ENCODE measurements around the gene BPIFB3. TPM values are rescaled to one million over a fixed set of nuclear protein-coding genes. Genes with fewer than 3 reads are reported as not detected.

The BPIFB3 gene
- total and polyA plus RNA-seq, 2 of the 13 experiments (the other 11 are each of a cell fraction or from before 2014, with no cell fraction given): 0.09 TPM; not detected in 1

DNA sequence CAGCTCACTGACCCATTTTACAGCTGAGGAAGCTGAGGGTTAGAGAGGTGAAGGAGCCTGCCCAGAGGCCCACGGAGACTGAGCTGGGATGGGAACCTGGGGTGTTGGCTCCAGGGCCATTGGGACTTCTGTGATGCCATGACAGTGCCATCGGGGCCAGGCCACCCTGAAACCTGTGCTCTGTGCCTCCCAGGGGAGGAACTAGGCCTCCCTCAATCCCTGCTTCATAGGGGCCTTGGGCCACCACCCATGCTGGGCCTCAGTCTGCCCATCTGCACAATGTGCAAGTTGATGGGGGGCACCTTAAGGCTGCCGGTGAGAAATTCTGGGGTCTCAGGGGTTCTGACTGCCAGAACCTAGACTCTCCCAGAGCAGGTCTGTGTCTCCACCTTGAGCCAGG lies 50.6 kb downstream of the BPIFB3 start:
- Histone ChIP-seq H3K4me3 (replicated peaks in 1 of 3; ENCODE audit: insufficient read depth in 1 of 3, low read depth in 2 of 3, low read length in 3 of 3) (no peak overlapping the region), H3K36me3 (replicated peaks in 1 of 2; ENCODE audit: control insufficient read depth in 1 of 2, insufficient read depth in 2 of 2, low read length in 2 of 2) (no peaks in the 10 kb centered on the region), H2AFZ (ENCODE audit: low read length) (no peak overlapping the region), H3K79me2 (ENCODE audit: insufficient read depth, low read length) (no peaks in the 10 kb centered on the region), H3K27ac (ENCODE audit: extremely low read length, insufficient read depth, low read length) (no peak overlapping the region), H3K27me3 (ENCODE audit: control insufficient read depth in 1 of 2, insufficient read depth in 2 of 2, low read length in 2 of 2) (peaks cover 2 to 3% of the 10 kb centered on the region in 2 experiments; a peak in 2 of 5 replicates), H4K20me1 (ENCODE audit: insufficient read depth, low read length) (no peaks in the 10 kb centered on the region), H3K9me3 (ENCODE audit: low read length) (no peaks in the 10 kb centered on the region), H3K4me1 (ENCODE audit: insufficient read depth, low read length) (peaks cover 18% of the 10 kb centered on the region), H3K4me2 (ENCODE audit: low read depth, low read length) (no peak overlapping the region), H3K9ac (ENCODE audit: insufficient read depth, low read depth, low read length) (no peak overlapping the region)
- BruUV-seq (replicated peaks): no TSS peak
- intact Hi-C loops (cut with micrococcal nuclease; ENCODE audit: unreplicated experiment): no loop called here
- in situ Hi-C loops (cut with HindIII; ENCODE audit: extremely low pct_ligation_motif_present, low pct_unique_long_range_greater_than_20kb): no loop called here
- FAIRE-seq: no peak
- POLR2A ChIA-PET: no interaction called here
- no peak for ATAC-seq
- CTCF ChIA-PET (ENCODE audit: low intra/inter-chr PET ratio, low total read pairs): no interaction called here
- DNase-seq (ENCODE audit: low spot score): no peak
- 33% methylated on average over 2 of the region's 3 CpGs for WGBS (ENCODE audit: low lambda C conversion rate)
- TF ChIP-seq ZNF496 (CRISPR knock-in tag; IDR thresholded peaks at IDR 0.05; ENCODE audit: insufficient replicate concordance) (no peak), ZNF768 (CRISPR knock-in tag; IDR thresholded peaks at IDR 0.05) (0 out of 2 replicates have a peak, but pooled peaks have one; percentile 10), ZNF629 (CRISPR knock-in tag; conservative IDR thresholded peaks at IDR 0.05) (peak; percentile 32; the same call in 1 of the 2 replicates)

DNA sequence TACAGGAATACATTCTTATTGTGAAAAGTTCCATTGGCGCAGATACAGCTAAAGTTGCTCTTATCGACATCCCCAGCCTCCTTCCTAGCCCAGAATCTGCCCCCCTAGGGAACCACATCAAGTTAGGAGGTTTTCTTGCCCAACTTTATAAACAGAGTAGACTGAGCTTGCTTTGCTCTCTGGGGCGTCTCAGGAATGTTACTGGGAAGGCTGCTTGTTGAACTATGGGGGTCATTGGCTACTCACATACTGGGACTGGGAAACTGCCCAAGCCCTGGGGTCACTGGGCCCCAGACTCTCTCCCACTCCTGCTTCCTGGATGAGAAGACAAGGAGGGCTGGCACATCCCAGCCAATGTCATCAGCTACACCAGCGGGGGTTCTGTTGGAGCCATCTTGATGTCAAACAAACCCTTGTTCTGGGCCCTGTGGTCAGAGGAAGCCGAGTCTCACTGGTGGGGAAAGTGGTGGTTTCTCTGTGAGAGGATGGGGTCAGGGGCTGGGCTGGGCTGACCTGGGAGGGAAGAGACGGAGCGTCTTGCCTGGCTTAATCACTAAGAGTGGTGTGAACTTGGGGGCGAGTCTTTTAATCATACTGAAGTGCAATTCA lies 51.7 kb downstream of the BPIFB3 start:
- Histone ChIP-seq H3K27ac (ENCODE audit: extremely low read length, insufficient read depth, low read length) (no peak overlapping the region), H3K4me2 (ENCODE audit: low read depth, low read length) (peak overlapping the region; percentile 36)
- no peak for TF ChIP-seq THAP11 (CRISPR knock-in tag; IDR thresholded peaks at IDR 0.05)
- 0 out of 2 replicates have a peak, but pooled peaks have one; percentile 37 for TF ChIP-seq ZNF572 (CRISPR knock-in tag; IDR thresholded peaks at IDR 0.05)
- TF ChIP-seq ZNF883 (CRISPR knock-in tag; IDR thresholded peaks at IDR 0.05; ENCODE audit: not compliant biosample characterization): peak; percentile 64
- TF ChIP-seq ZNF605 (CRISPR knock-in tag; IDR thresholded peaks at IDR 0.05): no peak
- no peak for TF ChIP-seq GPN1 (CRISPR knock-in tag; IDR thresholded peaks at IDR 0.05; ENCODE audit: borderline replicate concordance)
- TF ChIP-seq NPAS2 (CRISPR knock-in tag; IDR thresholded peaks at IDR 0.05; ENCODE audit: borderline replicate concordance): 0 out of 2 replicates have a peak, but pooled peaks have one; percentile 43
- TF ChIP-seq, protein P1, sequence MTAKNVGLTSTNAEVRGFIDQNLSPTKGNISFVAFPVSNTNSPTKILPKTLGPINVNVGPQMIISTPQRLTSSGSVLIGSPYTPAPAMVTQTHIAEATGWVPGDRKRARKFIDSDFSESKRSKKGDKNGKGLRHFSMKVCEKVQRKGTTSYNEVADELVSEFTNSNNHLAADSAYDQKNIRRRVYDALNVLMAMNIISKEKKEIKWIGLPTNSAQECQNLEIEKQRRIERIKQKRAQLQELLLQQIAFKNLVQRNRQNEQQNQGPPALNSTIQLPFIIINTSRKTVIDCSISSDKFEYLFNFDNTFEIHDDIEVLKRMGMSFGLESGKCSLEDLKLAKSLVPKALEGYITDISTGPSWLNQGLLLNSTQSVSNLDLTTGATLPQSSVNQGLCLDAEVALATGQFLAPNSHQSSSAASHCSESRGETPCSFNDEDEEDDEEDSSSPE (CRISPR knock-in tag; IDR thresholded peaks at IDR 0.05): no peak
- 0 out of 2 replicates have a peak, but pooled peaks have one; percentile 58 for TF ChIP-seq FUBP1 (CRISPR knock-in tag; IDR thresholded peaks at IDR 0.05; ENCODE audit: borderline replicate concordance)
- no peak for TF ChIP-seq FOXA3 (CRISPR knock-in tag; IDR thresholded peaks at IDR 0.05)
- no peak for TF ChIP-seq AHR (CRISPR knock-in tag; IDR thresholded peaks at IDR 0.05)
- 0 out of 2 replicates have a peak, but pooled peaks have one; percentile 43 for TF ChIP-seq ZNF598 (CRISPR knock-in tag; IDR thresholded peaks at IDR 0.05; ENCODE audit: borderline replicate concordance)
- TF ChIP-seq RELA (CRISPR knock-in tag; IDR thresholded peaks at IDR 0.05): no peak
- TF ChIP-seq NCOA2 (CRISPR knock-in tag; IDR thresholded peaks at IDR 0.05): 0 out of 2 replicates have a peak, but pooled peaks have one; percentile 12

More for the DNA sequence above, 51.7 kb downstream of the BPIFB3 start:
- ChIA-PET POLR2A (no interaction called here), CTCF (ENCODE audit: low intra/inter-chr PET ratio, low total read pairs) (interaction anchor here (1.5 kb wide), 1 partner anchor 9 kb away, joined by 4 read pairs; no protein-coding TSS in a partner anchor)
- Histone ChIP-seq H3K9ac (ENCODE audit: insufficient read depth, low read depth, low read length) (no peak overlapping the region), H3K4me1 (ENCODE audit: insufficient read depth, low read length) (peaks cover 18% of the 10 kb centered on the region), H3K9me3 (ENCODE audit: low read length) (no peaks in the 10 kb centered on the region), H2AFZ (ENCODE audit: low read length) (no peak overlapping the region), H3K4me3 (replicated peaks in 1 of 3; ENCODE audit: insufficient read depth in 1 of 3, low read depth in 2 of 3, low read length in 3 of 3) (no peak overlapping the region), H3K27me3 (ENCODE audit: control insufficient read depth in 1 of 2, insufficient read depth in 2 of 2, low read length in 2 of 2) (peaks cover 2 to 3% of the 10 kb centered on the region in 2 experiments; a peak in 2 of 5 replicates), H3K36me3 (replicated peaks in 1 of 2; ENCODE audit: control insufficient read depth in 1 of 2, insufficient read depth in 2 of 2, low read length in 2 of 2) (no peaks in the 10 kb centered on the region), H4K20me1 (ENCODE audit: insufficient read depth, low read length) (no peaks in the 10 kb centered on the region), H3K79me2 (ENCODE audit: insufficient read depth, low read length) (no peaks in the 10 kb centered on the region)
- intact Hi-C loops (cut with micrococcal nuclease; ENCODE audit: unreplicated experiment): no loop called here
- WGBS (ENCODE audit: low lambda C conversion rate): 22% methylated on average over 8 of the region's 8 CpGs
- no peak for DNase-seq (ENCODE audit: low spot score)
- peak; percentile 26 for ATAC-seq
- FAIRE-seq: no peak
- BruUV-seq (replicated peaks): no TSS peak
- in situ Hi-C loops (cut with HindIII; ENCODE audit: extremely low pct_ligation_motif_present, low pct_unique_long_range_greater_than_20kb): no loop called here
